Mucosa of descending colon (tissue), 3 donors: ENCODE results near the gene FMR1NB. TPM values are rescaled to one million over a fixed set of nuclear protein-coding genes. Genes with fewer than 3 reads are reported as not detected.
A peak's percentile ranks its signal among the peaks of the same experiment; 100 is the strongest.

Experiments
- ATAC-seq: fragments of 200-7000 bp; cut with Tn5 transposase; one replicate; pipeline ENCODE4 v1.9.1; 2020; ENCODE audit warnings: mild to moderate bottlenecking, moderate library complexity
- DNase-seq, 3 donors: peaks; one replicate each; pipeline ENCODE4 v3.0.0-alpha.2; 2020
- H3K36me3 ChIP-seq: fragments of 200-600 bp; one replicate; pipeline ENCODE4 v1.8.0; 2021; ENCODE audit warnings: low read depth, mild to moderate bottlenecking
- H3K4me1 ChIP-seq: fragments of 200-600 bp; one replicate; pipeline ENCODE4 v1.8.0; 2021; ENCODE audit warnings: low read depth, mild to moderate bottlenecking
- H3K4me3 ChIP-seq: fragments of 200-600 bp; one replicate; pipeline ENCODE4 v1.8.0; 2021; ENCODE audit warnings: mild to moderate bottlenecking
- H3K9me3 ChIP-seq: fragments of 200-600 bp; one replicate; pipeline ENCODE4 v1.8.0; 2021; ENCODE audit warnings: mild to moderate bottlenecking
- CTCF ChIP-seq: fragments of 200-600 bp; IDR thresholded peaks from one replicate; pipeline ENCODE4 v1.8.0; 2022; ENCODE audit warnings: antibody characterized with exemption, mild to moderate bottlenecking
- intact Hi-C, 2 donors: fragments of 100-400 bp; cut with DNase I in 1 of 2; cut with micrococcal nuclease in 1 of 2; formaldehyde crosslinking; loops; one replicate each; pipeline versions ENCODE4 v1.11.0 to v1.11.1; 2022; cut with DNase I, micrococcal nuclease
- total RNA-seq, 3 donors: library from RNA; stranded (reverse); fragmentation: NEBNext Ultra II Directional in 2 of 3; extraction: Animal tissue kit (Norgen Biotek cat#: 25700) in 2 of 3; gene quantifications; one replicate each; pipeline versions ENCODE4 v1.2.1 to v1.2.4, GENCODE V29; 2021 to 2023
- donor health status: DM: no; HTN: no; CAD: no; lungs with moderate emphysema.
- donor health status: DM: no; HTN: no; CAD: no.
- donor health status: DM: no; HTN: yes; CAD: no.

The FMR1NB gene
- total RNA-seq, 3 donors from 2014 or later: not detected

DNA sequence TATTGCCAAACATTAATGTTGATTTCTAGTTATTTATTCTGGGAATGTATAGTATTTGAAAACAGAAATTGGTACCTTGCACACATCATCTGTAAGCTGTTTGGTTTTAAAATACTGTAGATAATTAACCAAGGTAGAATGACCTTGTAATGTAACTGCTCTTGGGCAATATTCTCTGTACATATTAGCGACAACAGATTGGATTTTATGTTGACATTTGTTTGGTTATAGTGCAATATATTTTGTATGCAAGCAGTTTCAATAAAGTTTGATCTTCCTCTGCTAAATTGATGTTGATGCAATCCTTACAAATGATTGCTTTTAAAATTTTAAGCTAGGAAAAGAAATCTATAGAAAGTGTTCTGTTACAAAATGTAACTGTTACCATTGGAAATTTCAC, 30.8 kb upstream of the FMR1NB start:
- intact Hi-C loops: no loop called here
- H3K36me3 ChIP-seq: no peaks in the 10 kb centered on the region
- no peaks in the 10 kb centered on the region for H3K4me1 ChIP-seq
- ATAC-seq: peak; percentile 84
- no peak for TF ChIP-seq CTCF
- DNase-seq: no peak
- H3K9me3 ChIP-seq: no peaks in the 10 kb centered on the region
- H3K4me3 ChIP-seq: no peak overlapping the region

GRCh38 chrX:147953976-147954375, 27.2 kb upstream of the FMR1NB start:
- peak in 1 of 3 donors; percentile 4 for DNase-seq
- ATAC-seq: no peak

DNA sequence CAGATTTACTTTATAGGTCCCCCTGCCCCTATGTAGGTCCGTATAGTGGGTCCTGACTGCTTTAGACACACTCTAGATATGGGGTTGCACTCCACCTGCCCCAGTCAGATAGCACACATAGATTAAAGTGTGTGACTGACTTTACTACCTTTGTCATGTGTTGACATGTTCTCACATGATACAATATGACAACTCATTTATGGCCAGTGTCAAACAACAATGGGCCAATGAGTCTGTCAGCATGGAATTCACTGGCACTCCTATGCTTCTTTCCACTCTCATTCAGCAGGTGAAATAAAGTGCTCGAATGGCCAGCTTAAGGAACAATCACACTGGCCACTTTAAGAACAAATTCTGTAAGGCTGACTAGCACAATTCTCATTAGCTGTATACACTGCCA, 23.8 kb upstream of the FMR1NB start:
- intact Hi-C loops: no loop called here
- TF ChIP-seq CTCF: no peak
- Histone ChIP-seq H3K4me1 (no peaks in the 10 kb centered on the region), H3K36me3 (no peaks in the 10 kb centered on the region), H3K4me3 (no peak overlapping the region), H3K9me3 (no peaks in the 10 kb centered on the region)
- ATAC-seq (no peak), DNase-seq (no peak)

More at GRCh38 chrX:147953976-147954375, 27.2 kb upstream of the FMR1NB start:
- Histone ChIP-seq H3K9me3 (no peaks in the 10 kb centered on the region), H3K36me3 (no peaks in the 10 kb centered on the region), H3K4me3 (no peak overlapping the region), H3K4me1 (no peaks in the 10 kb centered on the region)
- TF ChIP-seq CTCF: no peak
- intact Hi-C loops: no loop called here

DNA sequence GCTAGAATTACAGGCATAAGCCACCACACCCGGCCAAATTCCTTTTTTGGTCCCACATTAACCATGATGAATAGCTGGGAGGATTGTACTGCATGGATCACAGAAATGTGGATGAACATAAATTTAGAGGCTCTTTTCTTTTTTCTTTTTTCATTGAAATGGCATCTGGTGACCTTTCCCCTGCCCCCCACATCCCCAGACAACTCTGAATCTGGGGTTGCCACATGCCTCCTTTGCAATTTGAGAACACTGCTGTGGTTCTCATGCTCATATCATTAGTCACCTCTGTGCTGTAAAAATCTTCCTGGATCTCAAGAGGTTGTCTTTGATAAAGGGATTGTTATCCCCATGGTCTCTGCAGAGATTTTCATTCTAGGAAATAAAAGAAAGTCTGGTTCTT, 22.8 kb upstream of the FMR1NB start:
- no peak for DNase-seq
- intact Hi-C loops: no loop called here
- no peaks in the 10 kb centered on the region for H3K4me1 ChIP-seq

DNA sequence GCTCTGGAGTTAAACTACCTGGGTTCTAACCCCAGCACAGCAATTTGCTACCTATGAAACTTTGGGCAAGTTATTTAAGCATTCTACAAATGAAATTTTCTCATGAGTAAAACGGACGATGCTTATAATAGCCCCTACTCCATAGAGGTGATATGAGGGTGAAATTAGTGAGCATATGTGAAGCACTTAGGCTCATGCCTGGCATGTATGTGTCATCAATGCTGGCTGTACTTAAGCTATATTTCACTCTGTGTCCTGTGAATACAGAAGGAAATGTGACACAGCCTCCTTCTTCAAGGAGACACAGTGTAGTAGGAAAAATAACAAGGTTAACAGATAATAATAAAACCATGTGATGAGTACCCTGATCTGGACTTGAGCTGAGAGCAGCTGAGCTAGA, 20.4 kb upstream of the FMR1NB start:
- ATAC-seq: no peak
- no peaks in the 10 kb centered on the region for H3K4me1 ChIP-seq
- no peak for TF ChIP-seq CTCF
- no peaks in the 10 kb centered on the region for H3K36me3 ChIP-seq
- no peaks in the 10 kb centered on the region for H3K9me3 ChIP-seq
- DNase-seq: no peak
- H3K4me3 ChIP-seq: no peak overlapping the region
- intact Hi-C loops: no loop called here

More for the DNA sequence above, 22.8 kb upstream of the FMR1NB start:
- ATAC-seq: no peak
- no peaks in the 10 kb centered on the region for H3K36me3 ChIP-seq
- TF ChIP-seq CTCF: no peak
- no peaks in the 10 kb centered on the region for H3K9me3 ChIP-seq
- no peak overlapping the region for H3K4me3 ChIP-seq

- Histone ChIP-seq H3K36me3 (no peaks in the 10 kb centered on the region), H3K9me3 (no peaks in the 10 kb centered on the region), H3K4me1 (no peaks in the 10 kb centered on the region), H3K4me3 (no peak overlapping the region)
- TF ChIP-seq CTCF: no peak
- DNase-seq (no peak), ATAC-seq (no peak)
- intact Hi-C loops: no loop called here
Measured at GRCh38 chrX:147962476-147962875, 18.7 kb upstream of the FMR1NB start.
